GM19193 (cell line): Measurements from ENCODE around the gene PEX16.

Experiments
- POLR2A ChIP-seq: IDR thresholded peaks from 4 replicates; pipeline ENCODE4 v1.6.1; 2011; ENCODE audit not compliant: insufficient read depth, insufficient read length; ENCODE audit errors: extremely low read depth

Gene PEX16

DNA sequence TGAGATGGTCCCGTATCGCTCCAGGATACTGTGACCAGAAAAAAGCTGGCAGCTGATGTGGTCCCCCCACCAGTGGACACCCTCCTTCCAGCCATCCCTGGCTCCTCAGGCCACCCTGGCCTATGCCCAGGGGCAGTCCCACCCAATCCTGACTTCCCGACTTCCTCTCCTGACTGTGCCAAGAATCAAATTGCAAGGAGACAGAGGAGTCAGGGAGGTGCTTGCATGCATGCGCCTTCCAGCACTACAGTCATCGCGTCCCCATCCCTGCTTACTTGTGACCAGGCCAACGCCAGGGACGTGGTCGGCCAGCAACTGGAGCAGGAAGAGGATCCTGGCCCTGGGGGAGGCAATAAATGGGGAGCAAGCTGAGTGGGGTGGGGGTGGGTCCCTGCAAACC lies 7.1 kb downstream of the PEX16 start:
- TF ChIP-seq POLR2A, result no peak

DNA sequence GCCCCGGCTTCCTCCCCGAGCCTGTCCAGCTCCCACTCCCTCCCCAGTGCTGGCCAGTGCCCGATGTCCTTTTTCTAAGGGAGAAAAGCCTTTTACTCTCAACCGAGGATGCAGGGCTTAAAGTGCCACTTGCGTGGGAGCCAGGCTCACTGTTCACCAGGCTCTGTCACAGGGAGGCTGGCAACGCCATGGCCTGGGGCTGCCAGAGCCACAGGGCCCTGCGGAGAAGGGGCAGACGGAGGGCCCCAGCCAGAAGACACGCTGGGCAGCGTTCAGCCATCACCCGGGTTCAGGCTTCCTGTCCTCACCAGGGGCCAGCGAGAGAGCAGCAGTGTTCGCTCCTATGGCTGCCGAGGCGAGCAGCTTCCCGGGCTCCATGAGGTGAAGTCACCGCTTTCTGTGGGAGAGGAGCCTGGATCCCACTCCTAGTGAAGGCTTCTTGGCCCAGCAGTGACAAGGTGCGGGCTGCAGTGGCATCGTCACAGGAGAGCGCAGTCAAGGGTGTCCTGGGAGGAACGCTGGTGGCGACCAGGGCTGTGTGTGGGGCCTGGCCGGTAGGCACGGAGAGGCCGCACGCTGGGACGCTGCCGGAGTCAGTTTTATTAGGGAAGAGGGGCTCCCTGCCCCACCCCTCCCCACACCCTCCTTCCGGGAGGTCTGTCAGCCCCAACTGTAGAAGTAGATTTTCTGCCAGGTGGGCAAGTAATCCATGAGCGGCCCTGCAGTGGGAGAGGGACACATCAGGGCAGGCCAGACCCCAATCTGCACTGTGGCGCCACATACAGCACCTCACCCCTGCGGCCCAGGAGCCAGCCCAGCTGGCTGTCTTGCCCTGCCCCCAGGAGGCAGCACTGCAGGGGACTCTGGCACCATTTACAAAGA lies 7.8 kb downstream of the PEX16 start:
- no peak for TF ChIP-seq POLR2A

DNA sequence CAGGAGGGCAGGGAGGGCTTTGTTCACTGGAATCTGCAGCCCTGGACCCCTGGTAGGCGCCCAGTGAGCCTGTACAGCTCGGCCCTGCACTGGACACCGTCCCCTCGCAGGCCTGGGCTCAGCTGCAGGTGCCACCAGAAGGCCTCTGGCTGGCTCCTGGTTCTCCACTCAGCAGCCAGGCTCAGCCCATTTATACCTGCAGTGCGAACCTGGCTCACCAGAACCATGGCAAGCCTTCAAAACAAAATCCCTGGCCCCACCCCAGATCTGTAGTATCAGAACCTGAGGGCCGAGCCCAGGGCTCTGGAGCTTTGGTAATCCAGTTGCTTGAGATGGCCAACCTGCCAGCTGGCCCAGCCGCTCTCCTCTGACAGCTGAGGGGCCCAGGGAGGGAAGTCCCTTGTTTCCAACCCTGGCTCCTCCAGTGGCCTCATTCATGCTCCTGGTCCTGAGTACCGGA lies 9.7 kb downstream of the PEX16 start:
- TF ChIP-seq POLR2A, result peak; percentile 10

GRCh38 chr11:45906965-45907611 lies 10.6 kb downstream of the PEX16 start, which contains the start of gene FREY1:
TSS of gene FREY1 (minus strand) at chr11:45907271. CDS start at chr11:45907245, 26 bp downstream.
- TF ChIP-seq POLR2A, result peak; percentile 38

DNA sequence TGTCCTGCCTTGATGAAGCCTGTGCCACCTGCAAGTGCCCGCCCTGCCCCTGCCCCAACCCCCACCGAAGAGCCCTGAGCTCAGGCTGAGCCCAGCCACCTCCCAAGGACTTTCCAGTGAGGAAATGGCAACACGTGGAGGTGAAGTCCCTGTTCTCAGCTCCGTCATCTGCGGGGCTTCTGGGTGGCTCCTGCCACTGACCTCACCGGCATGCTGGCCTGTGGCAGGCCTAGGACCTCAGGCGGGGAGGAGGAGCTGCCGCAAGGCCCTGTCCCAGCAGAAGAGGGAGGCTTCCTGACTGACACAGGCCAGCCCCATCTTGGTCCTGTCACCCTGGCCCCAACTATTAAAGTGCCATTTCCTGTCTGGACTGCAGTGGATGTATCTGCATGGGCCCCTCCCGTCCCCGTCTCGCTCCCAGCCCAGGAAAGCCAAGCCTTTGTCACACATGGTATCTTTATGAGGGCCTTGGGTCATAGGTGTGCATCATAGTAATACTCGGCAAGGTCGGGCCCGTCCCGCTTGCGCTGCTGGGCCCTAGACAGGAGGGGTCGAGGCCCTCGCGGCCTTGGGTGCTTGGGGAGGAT lies 11.5 kb downstream of the PEX16 start:
- TF ChIP-seq POLR2A, result no peak

DNA sequence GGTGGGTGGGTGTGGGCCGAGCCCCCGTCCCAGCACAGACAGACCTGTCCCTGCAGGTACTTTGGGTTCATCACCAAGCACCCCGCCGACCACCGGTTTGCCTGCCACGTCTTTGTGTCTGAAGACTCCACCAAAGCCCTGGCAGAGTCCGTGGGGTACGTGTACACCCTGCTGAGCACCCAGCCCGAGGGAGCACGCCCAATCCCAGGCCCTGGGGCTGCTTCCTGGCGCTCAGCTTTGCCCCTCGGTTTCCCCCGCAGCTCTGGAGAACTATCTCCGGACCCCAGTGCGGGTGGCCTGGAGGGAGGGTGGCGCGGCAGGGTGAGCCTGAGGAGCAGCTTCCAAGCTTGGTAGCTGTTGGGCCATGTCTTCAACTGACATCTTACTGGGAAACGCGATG lies 12.6 kb downstream of the PEX16 start:
- no peak for TF ChIP-seq POLR2A

GRCh38 chr11:45904309-45904915 lies 13.3 kb downstream of the PEX16 start:
- no peak for TF ChIP-seq POLR2A

DNA sequence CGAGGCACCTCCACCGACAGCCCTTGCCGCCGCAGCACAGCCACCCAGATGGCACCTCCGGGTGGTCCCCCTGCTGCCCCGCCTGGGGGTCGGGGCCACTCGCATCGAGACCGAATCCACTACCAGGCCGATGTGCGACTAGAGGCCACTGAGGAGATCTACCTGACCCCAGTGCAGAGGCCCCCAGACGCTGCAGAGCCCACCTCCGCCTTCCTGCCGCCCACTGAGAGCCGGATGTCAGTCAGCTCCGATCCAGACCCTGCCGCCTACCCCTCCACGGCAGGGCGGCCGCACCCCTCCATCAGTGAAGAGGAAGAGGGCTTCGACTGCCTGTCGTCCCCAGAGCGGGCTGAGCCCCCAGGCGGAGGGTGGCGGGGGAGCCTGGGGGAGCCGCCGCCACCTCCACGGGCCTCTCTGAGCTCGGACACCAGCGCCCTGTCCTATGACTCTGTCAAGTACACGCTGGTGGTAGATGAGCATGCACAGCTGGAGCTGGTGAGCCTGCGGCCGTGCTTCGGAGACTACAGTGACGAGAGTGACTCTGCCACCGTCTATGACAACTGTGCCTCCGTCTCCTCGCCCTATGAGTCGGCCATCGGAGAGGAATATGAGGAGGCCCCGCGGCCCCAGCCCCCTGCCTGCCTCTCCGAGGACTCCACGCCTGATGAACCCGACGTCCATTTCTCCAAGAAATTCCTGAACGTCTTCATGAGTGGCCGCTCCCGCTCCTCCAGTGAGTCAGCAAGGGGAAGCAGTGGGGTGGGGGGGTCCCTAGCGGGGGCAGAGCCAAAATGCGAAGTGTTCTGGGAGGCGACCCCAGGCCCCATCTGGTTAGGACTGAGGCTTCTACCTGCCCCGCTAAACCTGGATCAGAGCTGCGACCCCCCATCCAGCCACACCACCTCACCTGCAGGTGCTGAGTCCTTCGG lies 15.0 kb downstream of the PEX16 start:
- no peak for TF ChIP-seq POLR2A

- TF ChIP-seq POLR2A, result no peak
Observed at GRCh38 chr11:45901626-45902025, 16.1 kb downstream of the PEX16 start.

GRCh38 chr11:45900916-45901617 lies 16.6 kb downstream of the PEX16 start:
- TF ChIP-seq POLR2A, result no peak

GRCh38 chr11:45899448-45900174 lies 18.1 kb downstream of the PEX16 start:
- TF ChIP-seq POLR2A, result no peak

DNA sequence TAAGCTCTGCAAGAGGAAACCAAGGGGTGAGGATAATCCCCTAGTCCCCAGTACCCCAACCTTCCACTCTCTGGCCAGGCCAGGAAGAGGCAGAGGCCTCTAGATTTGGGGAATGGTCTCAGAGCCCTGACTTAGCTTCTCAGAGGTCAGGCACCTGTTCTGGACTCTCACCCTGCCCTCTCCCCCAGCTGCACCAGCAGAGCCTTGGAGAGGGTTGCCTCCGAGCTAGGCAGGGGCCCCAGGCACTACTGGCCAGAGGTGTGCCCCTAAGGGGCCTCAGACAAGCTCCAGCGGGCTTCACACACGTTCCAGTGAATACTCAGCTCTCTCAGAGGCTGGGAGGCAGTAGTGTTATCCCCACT lies 18.6 kb downstream of the PEX16 start:
- no peak for TF ChIP-seq POLR2A

DNA sequence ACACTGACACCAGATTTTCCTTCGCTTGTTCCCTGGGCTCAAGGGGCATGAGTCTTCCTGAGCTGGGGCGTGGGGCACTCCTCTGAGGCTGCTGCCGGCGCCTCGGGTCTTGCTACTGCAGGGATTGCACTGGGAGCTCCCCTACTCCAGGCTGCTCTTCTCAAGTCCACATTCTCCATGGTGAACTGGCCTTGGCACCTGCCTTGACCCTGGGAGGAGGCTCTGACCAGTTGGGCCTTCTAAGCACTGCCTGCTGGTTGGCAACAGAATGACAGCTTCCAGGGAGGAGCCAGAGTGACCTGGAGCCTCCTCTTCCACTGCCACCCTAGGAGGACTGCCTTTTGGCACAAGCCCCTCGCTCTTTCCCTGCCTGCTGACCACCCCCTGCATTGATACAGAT lies 20.1 kb downstream of the PEX16 start:
- TF ChIP-seq POLR2A, result no peak
